HepG2 (cell line): ENCODE results near the gene FCHO1. TPM values are rescaled to one million over a fixed set of nuclear protein-coding genes. Genes with fewer than 3 reads are reported as not detected.

ENCODE experiments used
- ATAC-seq: fragments of 200-7000 bp; cut with Tn5 transposase; 3 replicates; pipeline ENCODE4 v1.9.1; 2020; ENCODE audit warnings: mild to moderate bottlenecking, moderate library complexity
- BruUV-seq: library from RNA; stranded (reverse); fragments of 400-500 nt; replicated peaks from 2 replicates; lab custom pipeline; 2021; lab: Mats Ljungman, UMichigan
- CTCF ChIA-PET: fragments of 300-600 bp; formaldehyde crosslinking; extraction: SDS; loops from one replicate; lab custom pipeline; 2021; ENCODE audit warnings: low total read pairs, inconsistent platforms, low intra/inter-chr PET ratio; lab: Yijun Ruan, JAX
- POLR2A ChIA-PET: fragments of 350-600 bp; sonication (Branson Sonifier 250); formaldehyde crosslinking; loops from one replicate; lab custom pipeline; 2020; ENCODE audit warnings: antibody characterized with exemption, inconsistent platforms; lab: Yijun Ruan, JAX
- DNase-seq: peaks from one replicate; pipeline ENCODE4 v3.0.0-alpha.2; 2015; ENCODE audit warnings: low spot score
- FAIRE-seq: peaks from 3 replicates; lab custom pipeline; 2011; peaks lifted over from hg19 to GRCh38; lab: Jason Lieb, UNC
- H2AFZ ChIP-seq: one replicate; pipeline ENCODE4 v1.6.1; 2011; ENCODE audit warnings: low read length, inconsistent platforms
- H3K27ac ChIP-seq: fragments of 300-600 bp; 3 replicates; pipeline ENCODE4 v1.8.0; 2011; ENCODE audit warnings: mixed run types, mild to moderate bottlenecking, mixed read lengths, low read length, inconsistent platforms; ENCODE audit not compliant: insufficient read depth; ENCODE audit errors: extremely low read length
- H3K27me3 ChIP-seq, 2 experiments: fragments of 200-600 bp in 1 of 2; 2 replicates in 1 of 2; 3 replicates in 1 of 2; pipeline versions ENCODE4 v1.6.0 to v1.8.0; 2011; ENCODE audit warnings: low read length in 2 of 2, mild to moderate bottlenecking in 2 of 2, moderate library complexity in 2 of 2, inconsistent platforms in 1 of 2; ENCODE audit not compliant: insufficient read depth in 2 of 2, control insufficient read depth in 1 of 2
- H3K36me3 ChIP-seq, 2 experiments: fragments of 200-600 bp in 1 of 2; replicated peaks in 1 of 2; 2 replicates in 1 of 2; 3 replicates in 1 of 2; pipeline versions ENCODE4 v1.5.1 to v1.8.0; 2011; ENCODE audit warnings: low read length in 2 of 2, inconsistent platforms in 1 of 2; ENCODE audit not compliant: insufficient read depth in 2 of 2, control insufficient read depth in 1 of 2
- H3K4me1 ChIP-seq: 2 replicates; pipeline ENCODE4 v1.5.1; 2012; ENCODE audit warnings: low read length, inconsistent platforms; ENCODE audit not compliant: insufficient read depth
- H3K4me2 ChIP-seq: 2 replicates; pipeline ENCODE4 v1.6.0; 2011; ENCODE audit warnings: low read depth, low read length, inconsistent platforms
- H3K4me3 ChIP-seq, 3 experiments: fragments of 200-600 bp in 1 of 3; sonication (generic), shearing (Covaris generic) in 1 of 3; replicated peaks in 1 of 3; 2 replicates each; pipeline ENCODE4 v1.5.1; 2011 to 2016; ENCODE audit warnings: low read length in 3 of 3, inconsistent platforms in 2 of 3, low read depth in 2 of 3, mild to moderate bottlenecking in 2 of 3, control low read depth in 1 of 3, mixed read lengths in 1 of 3; ENCODE audit not compliant: insufficient read depth in 1 of 3
- H3K79me2 ChIP-seq: one replicate; pipeline ENCODE4 v1.6.1; 2011; ENCODE audit warnings: low read length, inconsistent platforms; ENCODE audit not compliant: insufficient read depth
- H3K9ac ChIP-seq: 2 replicates; pipeline ENCODE4 v1.6.0; 2011; ENCODE audit warnings: mild to moderate bottlenecking, low read depth, low read length, inconsistent platforms; ENCODE audit not compliant: insufficient read depth
- H3K9me3 ChIP-seq: 2 replicates; pipeline ENCODE4 v1.5.1; 2012; ENCODE audit warnings: mild to moderate bottlenecking, low read length
- H4K20me1 ChIP-seq: 2 replicates; pipeline ENCODE4 v1.6.0; 2011; ENCODE audit warnings: inconsistent platforms, mild to moderate bottlenecking, low read length, moderate library complexity; ENCODE audit not compliant: insufficient read depth
- SPEN ChIP-seq: sonication (generic); formaldehyde crosslinking; IDR thresholded peaks from 2 replicates; pipeline ENCODE4 v1.5.1; 2020; ENCODE audit warnings: low read depth, mild to moderate bottlenecking, missing genetic modification reagents
- ZNF549 ChIP-seq: sonication (generic); formaldehyde crosslinking; IDR thresholded peaks from 2 replicates; pipeline ENCODE4 v1.5.0; 2020; ENCODE audit warnings: missing genetic modification reagents
- ZSCAN21 ChIP-seq: sonication (generic); formaldehyde crosslinking; IDR thresholded peaks from 2 replicates; pipeline ENCODE4 v1.8.0; 2022; ENCODE audit warnings: mild to moderate bottlenecking, missing genetic modification reagents, moderate library complexity, borderline replicate concordance
- WGBS: methylation state at CpG from one replicate; pipeline ENCODE4 v1.1.6; 2017; ENCODE audit warnings: low lambda C conversion rate; 5-methylcytosine and 5-hydroxymethylcytosine counted together
- in situ Hi-C: cut with HindIII; loops from 2 replicates; pipeline ENCODE4 v1.10.0; 2017; ENCODE audit warnings: low pct_unique_long_range_greater_than_20kb; ENCODE audit not compliant: extremely low pct_ligation_motif_present
- intact Hi-C: fragments of 100-400 bp; cut with micrococcal nuclease; formaldehyde crosslinking; loops from one replicate; pipeline ENCODE4 v1.10.0; 2022; ENCODE audit not compliant: unreplicated experiment
- polyA plus RNA-seq, 8 experiments: library from polyadenylated mRNA; depleted of rRNA in 3 of 8; stranded (reverse) in 7 of 8; unstranded in 1 of 8; fragments of >200 nt; fragmentation: Illumina TruSeq in 4 of 8; extraction: Trizol in 4 of 8; gene quantifications; 2 replicates each; pipeline versions ENCODE4 v1.2.1 to v1.2.3, GENCODE V29; 2011 to 2016; ENCODE audit warnings: low read depth in 4 of 8, missing spikeins in 1 of 8, mixed read lengths in 1 of 8; ENCODE audit not compliant: insufficient read depth in 1 of 8
- total RNA-seq, 5 experiments: library from RNA; depleted of rRNA; stranded (reverse); fragments of >200 nt; fragmentation: Illumina TruSeq; extraction: Trizol; gene quantifications; 2 replicates each; pipeline ENCODE4 v1.2.3, GENCODE V29; 2016; ENCODE audit warnings: low read depth in 1 of 5
- TF ChIP-seq, protein P1 (sequence below): sonication (generic); formaldehyde crosslinking; IDR thresholded peaks from 2 replicates; pipeline ENCODE4 v1.5.1; 2020; ENCODE audit warnings: mild to moderate bottlenecking, missing genetic modification reagents, moderate library complexity

Gene FCHO1
- total and polyA plus RNA-seq, 2 of the 13 experiments (the other 11 are each of a cell fraction or from before 2014, with no cell fraction given), result 1.3 to 3.1 TPM

DNA sequence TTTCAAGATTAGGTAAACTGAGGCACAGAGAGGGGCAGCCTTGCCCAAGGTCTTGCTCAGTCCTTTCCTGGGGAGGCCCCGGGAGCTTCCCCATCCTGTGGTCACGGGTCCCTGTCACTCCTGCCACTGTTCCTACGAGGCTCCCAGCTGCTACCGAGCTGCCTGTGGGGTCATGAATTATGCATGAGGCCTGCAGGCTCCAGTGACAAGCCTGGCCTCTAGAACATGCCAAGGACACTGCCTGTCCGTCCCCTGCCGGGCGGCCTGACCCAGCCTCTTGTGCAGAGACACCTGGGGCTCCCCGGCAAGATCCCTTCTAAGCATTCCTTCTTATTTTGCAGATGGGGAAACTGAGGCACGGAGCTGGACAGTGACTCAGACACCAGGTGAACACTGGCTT, 2.7 kb downstream of the FCHO1 start:
- BruUV-seq, result no TSS peak
- ChIA-PET POLR2A (interaction anchor here (1.0 to 1.1 kb wide), 2 partner anchors 12 to 105 kb away, joined by 3 read pairs; no protein-coding TSS in a partner anchor), CTCF (no interaction called here)
- no peaks in the 10 kb centered on the region for H4K20me1 ChIP-seq
- TF ChIP-seq ZNF549 (CRISPR knock-in tag) (no peak), ZSCAN21 (CRISPR knock-in tag) (no peak), SPEN (no peak)
- TF ChIP-seq, protein P1, sequence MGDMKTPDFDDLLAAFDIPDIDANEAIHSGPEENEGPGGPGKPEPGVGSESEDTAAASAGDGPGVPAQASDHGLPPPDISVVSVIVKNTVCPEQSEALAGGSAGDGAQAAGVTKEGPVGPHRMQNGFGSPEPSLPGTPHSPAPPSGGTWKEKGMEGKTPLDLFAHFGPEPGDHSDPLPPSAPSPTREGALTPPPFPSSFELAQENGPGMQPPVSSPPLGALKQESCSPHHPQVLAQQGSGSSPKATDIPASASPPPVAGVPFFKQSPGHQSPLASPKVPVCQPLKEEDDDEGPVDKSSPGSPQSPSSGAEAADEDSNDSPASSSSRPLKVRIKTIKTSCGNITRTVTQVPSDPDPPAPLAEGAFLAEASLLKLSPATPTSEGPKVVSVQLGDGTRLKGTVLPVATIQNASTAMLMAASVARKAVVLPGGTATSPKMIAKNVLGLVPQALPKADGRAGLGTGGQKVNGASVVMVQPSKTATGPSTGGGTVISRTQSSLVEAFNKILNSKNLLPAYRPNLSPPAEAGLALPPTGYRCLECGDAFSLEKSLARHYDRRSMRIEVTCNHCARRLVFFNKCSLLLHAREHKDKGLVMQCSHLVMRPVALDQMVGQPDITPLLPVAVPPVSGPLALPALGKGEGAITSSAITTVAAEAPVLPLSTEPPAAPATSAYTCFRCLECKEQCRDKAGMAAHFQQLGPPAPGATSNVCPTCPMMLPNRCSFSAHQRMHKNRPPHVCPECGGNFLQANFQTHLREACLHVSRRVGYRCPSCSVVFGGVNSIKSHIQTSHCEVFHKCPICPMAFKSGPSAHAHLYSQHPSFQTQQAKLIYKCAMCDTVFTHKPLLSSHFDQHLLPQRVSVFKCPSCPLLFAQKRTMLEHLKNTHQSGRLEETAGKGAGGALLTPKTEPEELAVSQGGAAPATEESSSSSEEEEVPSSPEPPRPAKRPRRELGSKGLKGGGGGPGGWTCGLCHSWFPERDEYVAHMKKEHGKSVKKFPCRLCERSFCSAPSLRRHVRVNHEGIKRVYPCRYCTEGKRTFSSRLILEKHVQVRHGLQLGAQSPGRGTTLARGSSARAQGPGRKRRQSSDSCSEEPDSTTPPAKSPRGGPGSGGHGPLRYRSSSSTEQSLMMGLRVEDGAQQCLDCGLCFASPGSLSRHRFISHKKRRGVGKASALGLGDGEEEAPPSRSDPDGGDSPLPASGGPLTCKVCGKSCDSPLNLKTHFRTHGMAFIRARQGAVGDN (CRISPR knock-in tag), result peak; percentile 30; the same call in 1 of the 2 replicates
- no peaks in the 10 kb centered on the region for H3K27me3 ChIP-seq
- in situ Hi-C loops, result no loop called here
- no peak overlapping the region for H2AFZ ChIP-seq
- H3K27ac ChIP-seq, result no peak overlapping the region
- 55% methylated on average over 4 of the region's 9 CpGs for whole genome bisulfite sequencing
- peaks cover 53% of the 10 kb centered on the region for H3K4me1 ChIP-seq
- H3K79me2 ChIP-seq, result no peaks in the 10 kb centered on the region
- ATAC-seq (0 out of 3 replicates have a peak, but pooled peaks have one; percentile 21), DNase-seq (no peak), FAIRE-seq (no peak)
- H3K9ac ChIP-seq, result no peak overlapping the region
- H3K9me3 ChIP-seq, result no peaks in the 10 kb centered on the region
- no peaks in the 10 kb centered on the region for H3K36me3 ChIP-seq
- H3K4me3 ChIP-seq, result no peak overlapping the region
- intact Hi-C loops, result no loop called here
- no peak overlapping the region for H3K4me2 ChIP-seq
